HG03095 (cell line): ENCODE data around the gene RNF126.
"Not testable (repeated sequence)": the region's sequence is repeated elsewhere in the genome, so short reads cannot be mapped to it uniquely, and the experiment has no call there.

Experiments
- ATAC-seq: cut with Tn5 transposase; IDR thresholded peaks from one replicate; pipeline ENCODE4 v1.9.1; 2021; ENCODE audit warnings: moderate library complexity; ENCODE audit not compliant: unreplicated experiment

Gene RNF126

DNA sequence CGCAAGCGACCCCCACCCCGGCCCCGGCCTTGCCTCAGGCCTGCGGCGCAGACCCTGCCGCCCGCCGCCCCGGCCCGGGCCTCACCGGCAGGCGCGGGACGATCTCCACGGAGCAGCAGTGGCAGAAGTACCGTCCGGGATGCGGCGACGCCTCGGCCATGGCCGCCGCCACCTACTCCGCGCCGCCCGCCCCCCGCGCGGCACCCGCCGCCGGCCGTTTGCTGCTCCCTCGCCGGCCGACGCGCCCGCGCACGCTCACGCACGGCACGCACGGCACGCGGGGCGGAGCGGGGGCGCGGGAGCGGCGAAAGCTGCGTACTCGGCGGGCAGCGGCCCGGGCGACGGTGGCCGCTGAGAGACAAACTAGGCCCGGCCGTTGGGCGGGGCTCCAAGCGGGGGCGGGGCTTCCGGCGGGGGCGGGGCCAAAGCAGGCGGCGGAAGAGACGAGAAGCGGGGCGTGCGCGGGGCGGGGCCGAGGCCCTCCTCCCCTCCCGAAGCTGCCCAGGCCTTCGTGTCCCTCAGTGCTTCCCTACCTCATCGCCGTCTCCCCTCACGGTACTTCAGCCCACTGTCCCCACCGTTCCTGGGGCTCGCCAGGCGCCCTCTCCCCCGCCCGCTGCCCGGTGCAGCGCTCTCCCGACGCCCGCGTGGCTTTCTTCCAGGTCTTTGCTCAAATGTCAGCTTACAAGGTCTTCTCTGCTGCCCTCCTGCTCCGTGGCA, at the start of gene RNF126:
Gene RNF126 (minus strand): TSS at position 253 of the 720 bp plus-strand sequence. CDS start 93 bp downstream, at position 160.
- ATAC-seq = peak; percentile 36

DNA sequence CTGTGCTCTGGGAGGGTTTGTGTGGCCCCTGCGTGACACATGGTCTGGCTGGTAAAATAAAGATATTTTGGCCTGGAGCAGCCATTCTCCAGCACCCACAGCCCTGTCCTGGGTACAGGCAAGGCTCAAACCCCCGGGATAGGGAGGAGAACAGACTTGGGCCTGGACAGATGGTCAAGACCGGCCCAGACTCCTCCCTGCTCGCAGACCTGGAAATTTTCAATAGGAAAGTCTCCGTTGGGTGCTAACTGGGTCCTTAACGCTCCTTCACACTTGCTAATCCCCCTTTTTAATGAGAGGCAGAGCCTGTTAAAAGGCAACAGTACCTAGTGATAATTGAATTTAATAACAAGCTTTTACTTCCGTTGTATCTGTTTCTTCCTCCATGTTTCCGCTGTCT, 48.2 kb upstream of the RNF126 start:
- ATAC-seq = no peak

DNA sequence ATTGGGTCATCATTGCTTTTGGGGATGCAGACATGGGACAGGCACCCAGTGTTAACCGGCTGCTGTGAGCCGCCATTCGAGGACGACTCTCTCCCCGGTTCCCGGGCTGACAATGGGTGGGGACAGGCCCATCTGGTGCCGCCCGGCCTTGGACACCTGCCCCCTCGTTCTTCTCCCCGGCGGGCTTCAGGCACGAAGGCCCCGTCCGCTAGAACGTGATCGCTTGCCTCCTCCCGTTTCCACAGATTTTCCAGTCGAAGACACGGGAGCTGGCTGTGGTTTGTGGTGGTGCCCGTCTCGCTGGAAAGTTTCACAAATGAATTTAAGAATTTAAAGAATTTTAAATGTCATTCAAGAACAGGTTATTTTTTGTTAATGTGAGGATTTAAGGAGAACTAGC, 47.8 kb upstream of the RNF126 start:
- no peak for ATAC-seq

DNA sequence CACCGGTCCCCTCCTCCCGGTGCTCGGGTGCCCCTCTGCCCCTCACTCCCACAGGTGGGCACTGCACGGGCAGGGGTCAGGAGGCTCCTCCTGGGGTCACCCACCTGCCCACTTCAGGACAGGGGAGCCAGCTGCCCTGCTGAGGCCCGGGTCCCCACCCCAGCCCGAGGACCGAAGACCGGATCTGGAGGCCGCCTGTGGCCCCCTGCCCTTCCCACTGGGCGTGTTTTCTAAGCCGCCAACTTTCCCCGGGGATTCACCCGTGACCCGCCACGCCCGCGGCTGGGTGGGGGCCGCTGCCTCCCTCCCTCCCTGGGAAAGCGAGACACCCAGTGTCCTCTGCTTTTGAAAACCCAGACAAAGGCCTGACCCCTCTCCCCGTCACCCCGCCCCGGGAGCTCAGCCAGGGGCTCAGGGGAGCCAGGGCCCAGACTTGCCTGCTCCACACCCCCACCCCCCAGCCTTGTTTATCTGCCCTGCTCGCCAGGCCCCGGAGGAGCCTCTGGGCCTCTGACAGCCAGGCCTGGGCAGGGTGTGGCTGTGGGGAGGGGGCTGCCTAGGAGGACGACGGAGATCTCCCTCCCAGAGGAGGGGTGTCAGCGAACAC, 47.1 kb upstream of the RNF126 start:
- ATAC-seq = no peak

DNA sequence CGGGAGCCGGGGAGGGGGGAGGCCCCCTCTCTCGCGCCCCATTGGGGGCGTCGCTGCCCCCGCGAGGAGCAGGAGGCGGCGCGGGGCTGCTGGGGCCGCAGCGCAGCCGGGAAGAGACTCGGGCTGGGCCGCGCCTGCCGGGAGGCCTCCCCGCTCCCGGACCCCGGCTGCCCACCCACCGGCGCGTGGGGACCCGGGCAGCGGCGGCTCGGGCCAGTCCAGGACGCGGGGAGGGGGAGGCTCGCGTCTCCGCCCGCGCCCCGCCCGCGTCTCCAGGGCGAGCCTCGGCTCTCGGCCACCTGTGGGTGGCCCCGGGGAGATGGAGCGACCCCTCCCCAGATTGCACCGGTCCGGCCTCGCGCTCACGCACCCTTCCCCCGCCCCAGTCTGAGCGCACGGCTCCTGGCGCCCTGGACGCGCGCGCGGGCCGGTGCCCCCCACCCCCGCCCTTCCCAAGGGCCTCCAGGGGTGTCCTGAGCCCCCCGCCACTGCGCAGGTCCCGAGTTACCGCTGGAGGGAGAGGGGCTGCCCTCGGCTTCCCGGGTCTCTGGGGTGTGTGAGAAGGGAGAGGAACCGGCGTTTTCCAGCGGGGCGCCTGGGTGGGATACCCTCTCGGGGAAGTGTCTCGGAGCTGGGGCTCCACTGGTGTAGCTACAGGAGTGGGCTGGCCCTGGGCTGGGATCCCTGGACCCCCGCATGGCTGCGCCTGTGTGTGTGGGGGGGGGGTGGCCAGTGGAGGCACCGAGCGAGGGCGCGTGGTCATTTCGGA, 46.4 kb upstream of the RNF126 start:
- ATAC-seq = no peak

DNA sequence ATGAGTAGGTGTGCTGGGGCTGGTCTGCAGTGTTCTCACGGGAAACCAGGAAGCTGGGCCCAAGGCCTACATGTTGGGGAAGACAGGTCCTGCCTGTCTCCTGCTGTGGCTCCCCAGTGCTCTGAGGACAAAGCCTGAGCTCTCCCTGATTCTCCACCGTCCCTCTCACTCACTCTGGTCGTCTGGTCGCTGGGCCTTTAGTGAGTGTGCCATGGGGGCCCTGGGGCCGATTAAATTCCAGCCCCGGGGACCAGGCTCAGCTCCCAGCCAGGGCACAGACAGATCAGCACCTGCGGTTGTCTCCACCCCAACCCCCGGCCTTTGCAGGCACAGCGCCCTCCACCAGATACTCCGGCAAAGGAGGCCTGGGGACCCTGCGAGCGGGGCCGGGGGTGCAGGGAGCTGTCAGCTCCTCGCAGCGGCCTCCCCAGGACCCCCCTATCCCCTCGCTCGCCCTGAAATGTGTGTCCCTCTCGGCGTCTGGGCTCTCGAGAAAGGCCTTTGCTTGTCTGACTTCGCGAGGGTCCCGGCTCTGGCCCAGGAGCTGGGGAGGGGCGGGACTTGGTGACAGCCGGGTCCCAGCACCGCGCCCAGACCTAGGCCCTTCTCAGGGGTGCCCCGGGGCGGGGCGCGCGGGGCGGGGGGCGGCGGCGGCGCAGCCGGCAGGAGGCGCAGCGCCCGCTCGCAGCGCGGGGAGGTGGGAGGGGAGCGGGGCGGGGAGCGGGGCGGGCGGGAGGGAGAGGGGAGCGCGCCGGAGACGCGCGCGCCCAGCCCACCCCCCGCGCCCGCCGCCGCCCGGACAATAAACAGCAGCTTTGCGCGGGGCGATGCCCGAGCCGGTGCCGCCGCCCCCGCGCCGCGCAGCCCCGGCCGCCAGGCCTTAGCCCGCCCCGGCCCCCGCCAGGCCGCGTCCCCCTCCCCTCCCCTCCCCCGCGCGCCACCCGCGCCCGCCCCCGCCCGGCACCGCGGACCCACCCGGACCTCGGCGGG, 45.4 kb upstream of the RNF126 start, which contains the start of gene PALM:
Gene PALM (plus strand): TSS at position 782 of the 990 bp plus-strand sequence. CDS start 212 bp downstream, outside the sequence.
- ATAC-seq = no peak

DNA sequence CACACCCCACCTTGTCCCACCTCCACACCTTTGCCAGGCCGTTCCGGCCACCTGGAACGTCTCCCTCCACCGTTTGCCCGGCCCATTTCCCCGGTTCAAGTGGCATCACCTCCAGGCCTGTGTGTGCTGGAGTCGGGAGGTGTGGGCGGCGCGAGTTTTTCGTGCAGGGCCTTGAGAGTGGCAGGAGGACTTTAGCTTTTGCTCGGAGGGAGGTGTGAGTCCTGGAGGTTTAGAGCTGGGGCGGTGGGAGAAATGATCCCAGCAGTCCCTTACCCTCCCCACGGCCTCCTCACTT, 41.4 kb upstream of the RNF126 start:
- ATAC-seq = no peak

DNA sequence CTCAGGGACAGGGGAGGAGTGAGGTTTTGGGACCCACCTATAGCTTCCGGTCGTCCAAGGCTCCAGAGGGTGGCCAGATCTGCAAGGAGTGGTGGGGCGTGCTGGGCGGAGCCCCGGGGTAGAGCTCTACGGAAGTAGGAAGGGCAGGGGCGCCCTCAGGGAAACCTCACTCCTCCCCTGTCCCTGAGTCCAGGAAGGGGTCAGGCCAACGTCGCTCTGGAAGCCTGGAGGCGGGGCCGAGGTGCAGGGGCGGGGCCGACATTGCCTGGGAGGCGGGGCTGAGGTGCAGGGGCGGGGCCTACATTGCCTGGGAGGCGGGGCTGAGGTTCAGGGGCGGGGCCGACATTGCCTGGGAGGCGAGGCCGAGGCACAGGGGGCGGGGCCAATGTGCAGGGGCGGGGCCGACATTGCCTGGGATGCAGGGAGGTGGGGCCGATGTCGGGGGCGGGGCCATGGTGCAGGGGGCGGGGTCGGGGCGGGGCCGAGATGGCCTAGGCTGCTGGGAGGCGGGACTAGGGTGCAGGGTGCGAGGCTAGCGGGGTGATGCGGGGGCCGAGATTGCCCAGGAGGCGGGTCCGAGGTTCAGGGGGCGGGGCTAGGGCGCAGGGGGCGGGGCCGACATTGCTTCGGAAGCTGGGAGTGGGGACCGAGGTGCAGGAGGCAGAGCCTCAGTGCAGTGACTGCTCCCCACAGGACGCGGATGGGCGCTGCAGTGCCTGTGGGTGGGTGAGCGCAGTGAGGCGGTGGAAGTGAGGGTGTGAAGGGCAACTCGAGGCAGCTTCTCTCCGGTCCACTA, 40.8 kb upstream of the RNF126 start:
- no peak for ATAC-seq

DNA sequence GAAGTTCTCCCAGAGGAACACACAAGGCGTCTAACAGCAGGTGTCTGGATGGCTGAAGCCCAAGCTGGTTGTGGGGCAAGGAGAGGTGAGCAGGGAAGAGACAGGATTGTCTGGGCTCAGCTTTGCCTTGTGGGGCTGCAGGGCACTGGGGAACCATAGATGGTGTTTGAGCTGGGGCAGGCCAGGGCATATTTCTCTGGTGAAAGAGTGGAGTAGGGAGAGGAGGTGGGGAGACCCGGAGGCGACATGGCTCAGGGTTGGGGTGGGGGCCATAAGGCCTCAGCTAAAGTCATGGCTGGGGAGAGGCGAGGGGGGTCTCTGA, 40.3 kb upstream of the RNF126 start:
- ATAC-seq = no peak

DNA sequence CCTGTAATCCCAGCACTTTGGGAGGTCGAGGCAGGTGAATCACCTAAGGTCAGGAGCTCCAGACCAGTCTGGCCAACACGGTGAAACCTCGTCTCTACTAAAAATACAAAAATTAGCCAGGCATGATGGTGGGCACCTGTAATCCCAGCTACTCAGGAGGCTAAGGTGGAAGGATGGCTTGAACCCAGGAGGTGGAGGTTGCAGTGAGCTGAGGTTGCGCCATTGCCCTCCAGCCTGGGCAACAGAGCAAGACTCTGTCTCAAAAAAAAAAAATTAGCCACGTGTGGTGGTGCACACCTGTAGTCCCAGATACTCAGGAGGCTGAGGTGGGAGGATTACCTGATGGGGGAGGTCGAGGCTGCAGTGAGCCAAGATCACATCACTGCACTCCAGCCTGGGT, 39.8 kb upstream of the RNF126 start:
- not testable (repeated sequence) for ATAC-seq

DNA sequence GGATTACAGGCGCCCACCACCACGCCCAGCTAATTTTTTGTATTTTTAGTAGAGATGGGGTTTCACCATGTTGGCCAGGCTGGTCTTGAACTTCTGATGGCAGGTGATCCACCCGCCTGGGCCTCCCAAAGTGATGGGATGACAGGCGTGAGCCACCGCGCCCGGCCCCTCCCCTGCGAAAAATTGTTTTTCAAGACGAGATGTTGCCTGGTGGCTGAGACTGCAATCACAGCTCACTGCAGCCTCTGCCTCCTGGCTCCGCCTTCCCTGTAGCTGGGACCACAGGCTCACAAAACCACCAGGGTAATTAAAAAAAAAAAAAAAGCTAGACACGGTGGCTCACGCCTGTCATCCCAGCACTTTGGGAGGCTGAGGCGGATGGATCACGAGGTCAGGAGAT, 36.9 kb upstream of the RNF126 start:
- not testable (repeated sequence) for ATAC-seq

DNA sequence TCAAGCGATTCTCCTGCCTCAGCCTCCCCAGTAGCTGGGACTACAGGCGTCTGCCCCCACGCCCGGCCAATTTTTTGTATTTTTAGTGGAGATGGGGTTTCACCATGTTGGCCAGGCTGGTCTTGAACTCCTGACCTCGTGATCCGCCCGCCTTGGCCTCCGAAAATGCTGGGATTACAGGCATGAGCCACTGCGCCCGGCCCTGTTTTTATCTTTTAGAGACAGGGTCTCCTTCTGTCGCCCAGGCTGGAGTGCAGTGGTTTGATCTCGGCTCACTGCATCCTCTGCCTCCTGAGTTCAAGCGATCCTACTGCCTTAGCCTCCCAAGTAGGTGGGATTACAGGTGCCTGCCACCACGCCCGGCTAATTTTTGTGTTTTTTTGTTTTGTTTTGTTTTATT, 35.5 kb upstream of the RNF126 start:
- not testable (repeated sequence) for ATAC-seq

DNA sequence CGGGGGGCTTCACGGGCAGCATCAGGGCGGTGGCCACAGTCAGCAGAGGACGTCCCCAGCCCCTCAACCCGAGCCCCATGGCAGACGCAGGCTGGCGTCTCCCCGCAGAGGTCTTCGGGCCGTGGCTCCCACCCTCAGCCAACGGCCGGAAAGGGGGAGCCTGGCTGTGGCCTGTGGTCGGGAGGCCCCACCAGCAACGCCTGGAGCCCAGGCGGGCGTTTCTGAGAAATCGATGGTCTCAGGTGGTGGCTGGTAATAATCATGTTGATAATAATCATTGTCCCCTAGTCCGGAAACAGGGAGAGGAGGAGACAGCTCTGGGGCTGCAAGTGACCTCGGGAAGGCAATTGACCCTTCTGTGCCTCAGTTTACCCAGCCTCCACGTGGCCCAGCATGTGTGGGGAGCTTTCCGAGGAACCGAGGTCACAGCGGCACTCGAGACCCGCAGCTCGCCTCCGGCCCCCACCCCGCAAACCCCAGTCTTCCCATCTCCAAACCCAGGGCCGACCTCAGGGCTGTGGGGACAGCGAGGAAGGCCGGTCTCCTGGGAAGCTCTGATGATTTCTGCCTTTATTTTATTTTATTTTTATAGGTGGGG, 32.4 kb upstream of the RNF126 start, which contains the start of gene PRSS57:
Gene PRSS57 (minus strand): TSS at position 101 of the 598 bp plus-strand sequence. CDS start 22 bp downstream, at position 79.
- ATAC-seq = no peak

DNA sequence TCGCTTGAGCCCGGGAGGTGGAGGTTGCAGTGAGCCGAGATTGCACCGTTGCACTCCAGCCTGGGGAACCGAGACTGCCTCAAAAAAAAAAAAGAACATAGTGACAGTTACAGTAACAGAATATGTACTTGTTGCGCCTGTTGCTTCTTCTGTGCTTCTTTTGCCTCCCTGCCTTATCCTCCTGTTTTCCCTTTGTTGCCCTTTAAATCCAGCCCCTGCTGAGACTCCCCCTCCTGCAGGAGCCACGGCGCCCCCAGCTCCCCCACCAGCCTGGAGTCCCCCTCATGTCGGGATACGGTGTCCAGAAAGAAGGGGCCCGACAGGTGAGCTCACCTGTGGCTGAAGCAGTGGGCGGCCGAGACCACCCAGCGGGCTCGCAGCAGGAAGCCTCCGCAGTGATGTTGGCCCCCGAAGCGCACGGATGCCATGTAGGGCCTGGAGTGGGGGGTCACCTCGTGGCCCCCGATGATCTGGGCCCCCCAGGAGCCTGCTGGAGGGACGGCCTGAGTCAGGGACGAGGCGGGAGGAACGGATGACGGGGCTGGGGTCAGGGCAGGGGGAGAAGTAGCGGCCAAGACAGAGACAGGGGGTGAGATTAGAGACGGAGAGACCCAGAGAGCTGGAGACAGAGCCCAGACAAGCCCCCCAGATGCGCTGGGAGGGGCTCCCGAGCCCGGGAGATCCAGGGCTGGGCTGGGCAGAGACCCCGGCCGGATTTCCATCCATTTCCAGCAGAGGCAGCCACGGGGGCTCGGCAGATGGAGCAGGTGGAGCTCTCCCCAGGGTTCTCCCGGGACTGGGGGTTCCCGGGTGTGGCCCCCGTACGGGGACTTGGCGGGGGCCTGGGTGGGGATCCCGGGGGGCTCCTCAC, 31.7 kb upstream of the RNF126 start:
- no peak for ATAC-seq

DNA sequence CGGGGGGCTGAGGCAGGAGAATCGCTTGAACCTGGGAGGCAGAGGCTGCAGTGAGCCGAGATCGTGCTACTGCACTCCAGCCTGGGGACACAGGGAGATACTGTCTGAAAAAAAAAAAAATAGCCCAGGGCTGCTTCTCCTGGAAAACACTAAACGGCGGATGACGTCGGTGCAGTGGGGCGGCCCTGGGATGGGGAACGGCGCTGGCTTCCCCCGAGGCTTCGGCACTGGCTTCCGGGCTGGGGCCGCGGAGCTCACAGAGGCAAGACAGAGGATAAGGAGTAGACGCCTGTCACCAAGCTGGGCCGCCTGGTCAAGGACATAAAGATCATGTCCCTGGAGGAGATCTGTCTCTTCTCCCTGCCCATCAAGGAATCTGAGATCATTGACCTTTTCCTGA, 27.2 kb upstream of the RNF126 start:
- no peak for ATAC-seq

DNA sequence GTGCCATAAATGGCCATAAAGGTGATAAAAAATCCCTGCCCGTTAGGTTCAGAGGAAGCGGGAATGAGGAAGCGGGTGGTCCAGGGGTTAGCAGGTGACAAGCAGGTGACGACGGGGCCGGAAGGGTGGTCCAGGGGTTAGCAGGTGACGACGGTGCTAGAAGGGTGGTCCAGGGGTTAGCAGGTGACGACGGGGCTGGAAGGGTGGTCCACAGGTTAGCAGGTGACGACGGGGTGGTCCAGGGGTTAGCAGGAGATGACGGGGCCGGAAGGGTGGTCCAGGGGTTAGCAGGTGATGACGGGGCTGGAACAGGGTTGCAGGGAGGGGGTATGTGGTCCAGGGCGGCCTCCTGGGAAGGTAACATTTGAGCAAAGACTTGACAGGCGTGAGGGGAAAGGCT, 26.0 kb upstream of the RNF126 start:
- ATAC-seq = no peak

DNA sequence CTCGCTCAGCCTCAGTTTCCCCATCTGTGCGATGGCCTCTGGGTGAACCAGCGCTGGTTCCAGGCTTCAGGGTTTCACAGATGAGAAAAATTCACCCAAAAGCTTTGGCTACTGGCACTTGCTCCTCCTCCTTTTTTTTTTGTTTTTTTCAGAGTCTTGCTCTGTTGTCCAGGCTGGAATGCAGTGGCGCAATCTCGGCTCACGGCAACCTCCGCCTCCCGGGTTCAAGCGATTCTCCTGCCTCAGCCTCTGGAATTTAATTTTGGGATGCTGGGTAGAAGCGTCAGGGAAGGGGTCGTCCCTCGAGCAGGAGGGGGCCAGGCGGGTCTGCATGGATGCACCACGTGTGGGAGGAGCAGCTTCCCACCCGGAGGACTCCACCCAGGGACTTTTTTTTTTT, 25.2 kb upstream of the RNF126 start:
- no peak for ATAC-seq

DNA sequence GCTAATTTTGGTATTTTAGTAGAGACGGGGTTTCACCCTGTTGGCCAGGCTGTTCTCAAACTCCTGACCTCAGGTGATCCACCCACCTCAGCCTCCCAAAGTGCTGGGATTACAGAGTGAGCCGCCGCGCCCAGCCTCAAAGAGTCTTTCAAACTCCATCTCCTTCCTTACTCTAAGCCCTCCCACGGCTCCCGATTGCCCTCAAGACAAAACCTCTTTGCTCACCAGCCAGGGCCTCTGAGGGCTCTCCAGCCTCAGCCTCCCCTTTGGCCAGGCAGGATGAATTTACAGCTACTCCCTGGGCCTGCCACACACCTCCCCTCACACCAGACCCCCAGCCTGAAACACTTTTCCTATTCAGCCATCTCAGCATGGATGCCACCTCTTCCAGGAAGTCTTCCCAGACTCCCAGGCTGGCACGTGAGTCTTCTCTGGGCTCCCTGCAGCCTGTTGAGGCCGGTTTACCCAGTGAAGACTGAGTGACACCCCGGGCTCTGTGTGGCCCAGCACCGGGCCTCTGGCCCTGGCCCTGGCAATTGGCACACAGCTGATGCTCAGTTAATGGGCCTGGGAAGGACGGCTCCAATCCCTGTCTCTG, 24.7 kb upstream of the RNF126 start:
- no peak for ATAC-seq
